D721Med (cell line): ENCODE data around the gene ACER1.
"Not testable (repeated sequence)": the region's sequence is repeated elsewhere in the genome, so short reads cannot be mapped to it uniquely, and the experiment has no call there.

Experiments used
- DNase-seq: peaks from one replicate; pipeline ENCODE4 v3.0.0; 2011; ENCODE audit warnings: low spot score; ENCODE audit not compliant: insufficient read length
- FAIRE-seq: peaks from 2 replicates; lab custom pipeline; 2011; peaks lifted over from hg19 to GRCh38; lab: Jason Lieb, UNC
- CTCF ChIP-seq: IDR thresholded peaks from 2 replicates; pipeline ENCODE4 v1.5.1; 2012; ENCODE audit warnings: mild to moderate bottlenecking, control low read depth; ENCODE audit not compliant: insufficient read depth; ENCODE audit errors: missing control alignments

The ACER1 gene

GRCh38 chr19:6354098-6354674 is 20.8 kb upstream of the ACER1 start:
- no peak for FAIRE-seq
- DNase-seq: no peak
- peak; percentile 11 for TF ChIP-seq CTCF

GRCh38 chr19:6352381-6353165 is 19.2 kb upstream of the ACER1 start:
- FAIRE-seq: no peak
- TF ChIP-seq CTCF: no peak
- no peak for DNase-seq

- no peak for FAIRE-seq
- no peak for TF ChIP-seq CTCF
- no peak for DNase-seq
Observed at GRCh38 chr19:6350688-6351087, 17.3 kb upstream of the ACER1 start.

- not testable (repeated sequence) for FAIRE-seq, DNase-seq
Observed at GRCh38 chr19:6349271-6349670, 15.9 kb upstream of the ACER1 start.

GRCh38 chr19:6343462-6343861 is 10.1 kb upstream of the ACER1 start:
- FAIRE-seq (no peak), DNase-seq (no peak)
- TF ChIP-seq CTCF: no peak

- no peak for DNase-seq
- no peak for TF ChIP-seq CTCF
- no peak for FAIRE-seq
Observed at GRCh38 chr19:6340493-6341201, 7.2 kb upstream of the ACER1 start.

- FAIRE-seq: no peak
- no peak for DNase-seq
Observed at GRCh38 chr19:6334490-6335285, 1.3 kb upstream of the ACER1 start.

More at GRCh38 chr19:6334490-6335285, 1.3 kb upstream of the ACER1 start:
- TF ChIP-seq CTCF: no peak
